HepG2 (cell line): ENCODE measurements around the gene FMNL2. TPM values are rescaled to one million over a fixed set of nuclear protein-coding genes. Genes with fewer than 3 reads are reported as not detected.

Experiments used
- ATAC-seq: fragments of 200-7000 bp; cut with Tn5 transposase; 3 replicates; pipeline ENCODE4 v1.9.1; 2020; ENCODE audit warnings: mild to moderate bottlenecking, moderate library complexity
- BruUV-seq: library from RNA; stranded (reverse); fragments of 400-500 nt; replicated peaks from 2 replicates; lab custom pipeline; 2021; lab: Mats Ljungman, UMichigan
- CTCF ChIA-PET: fragments of 300-600 bp; formaldehyde crosslinking; extraction: SDS; loops from one replicate; lab custom pipeline; 2021; ENCODE audit warnings: low total read pairs, inconsistent platforms, low intra/inter-chr PET ratio; lab: Yijun Ruan, JAX
- POLR2A ChIA-PET: fragments of 350-600 bp; sonication (Branson Sonifier 250); formaldehyde crosslinking; loops from one replicate; lab custom pipeline; 2020; ENCODE audit warnings: antibody characterized with exemption, inconsistent platforms; lab: Yijun Ruan, JAX
- DNase-seq: peaks from one replicate; pipeline ENCODE4 v3.0.0-alpha.2; 2015; ENCODE audit warnings: low spot score
- FAIRE-seq: peaks from 3 replicates; lab custom pipeline; 2011; peaks lifted over from hg19 to GRCh38; lab: Jason Lieb, UNC
- H2AFZ ChIP-seq: one replicate; pipeline ENCODE4 v1.6.1; 2011; ENCODE audit warnings: low read length, inconsistent platforms
- H3K27ac ChIP-seq: fragments of 300-600 bp; 3 replicates; pipeline ENCODE4 v1.8.0; 2011; ENCODE audit warnings: mixed run types, mild to moderate bottlenecking, mixed read lengths, low read length, inconsistent platforms; ENCODE audit not compliant: insufficient read depth; ENCODE audit errors: extremely low read length
- H3K27me3 ChIP-seq, 2 experiments: fragments of 200-600 bp in 1 of 2; 2 replicates in 1 of 2; 3 replicates in 1 of 2; pipeline versions ENCODE4 v1.6.0 to v1.8.0; 2011; ENCODE audit warnings: low read length in 2 of 2, mild to moderate bottlenecking in 2 of 2, moderate library complexity in 2 of 2, inconsistent platforms in 1 of 2; ENCODE audit not compliant: insufficient read depth in 2 of 2, control insufficient read depth in 1 of 2
- H3K36me3 ChIP-seq, 2 experiments: fragments of 200-600 bp in 1 of 2; replicated peaks in 1 of 2; 2 replicates in 1 of 2; 3 replicates in 1 of 2; pipeline versions ENCODE4 v1.5.1 to v1.8.0; 2011; ENCODE audit warnings: low read length in 2 of 2, inconsistent platforms in 1 of 2; ENCODE audit not compliant: insufficient read depth in 2 of 2, control insufficient read depth in 1 of 2
- H3K4me1 ChIP-seq: 2 replicates; pipeline ENCODE4 v1.5.1; 2012; ENCODE audit warnings: low read length, inconsistent platforms; ENCODE audit not compliant: insufficient read depth
- H3K4me2 ChIP-seq: 2 replicates; pipeline ENCODE4 v1.6.0; 2011; ENCODE audit warnings: low read depth, low read length, inconsistent platforms
- H3K4me3 ChIP-seq, 3 experiments: fragments of 200-600 bp in 1 of 3; sonication (generic), shearing (Covaris generic) in 1 of 3; replicated peaks in 1 of 3; 2 replicates each; pipeline ENCODE4 v1.5.1; 2011 to 2016; ENCODE audit warnings: low read length in 3 of 3, inconsistent platforms in 2 of 3, low read depth in 2 of 3, mild to moderate bottlenecking in 2 of 3, control low read depth in 1 of 3, mixed read lengths in 1 of 3; ENCODE audit not compliant: insufficient read depth in 1 of 3
- H3K79me2 ChIP-seq: one replicate; pipeline ENCODE4 v1.6.1; 2011; ENCODE audit warnings: low read length, inconsistent platforms; ENCODE audit not compliant: insufficient read depth
- H3K9ac ChIP-seq: 2 replicates; pipeline ENCODE4 v1.6.0; 2011; ENCODE audit warnings: mild to moderate bottlenecking, low read depth, low read length, inconsistent platforms; ENCODE audit not compliant: insufficient read depth
- H3K9me3 ChIP-seq: 2 replicates; pipeline ENCODE4 v1.5.1; 2012; ENCODE audit warnings: mild to moderate bottlenecking, low read length
- H4K20me1 ChIP-seq: 2 replicates; pipeline ENCODE4 v1.6.0; 2011; ENCODE audit warnings: inconsistent platforms, mild to moderate bottlenecking, low read length, moderate library complexity; ENCODE audit not compliant: insufficient read depth
- DZIP1 ChIP-seq: sonication (generic); formaldehyde crosslinking; IDR thresholded peaks from 2 replicates; pipeline ENCODE4 v1.5.0; 2020; ENCODE audit warnings: mild to moderate bottlenecking, missing genetic modification reagents
- GRHL1 ChIP-seq: sonication (generic); formaldehyde crosslinking; conservative IDR thresholded peaks from 2 replicates; pipeline ENCODE4 v1.8.0; 2022; ENCODE audit warnings: missing genetic modification reagents
- HINFP ChIP-seq: sonication (generic); formaldehyde crosslinking; IDR thresholded peaks from 2 replicates; pipeline ENCODE4 v1.4.0; 2020; ENCODE audit warnings: low read depth, mild to moderate bottlenecking, missing genetic modification reagents
- NR1H2 ChIP-seq: sonication (generic); formaldehyde crosslinking; IDR thresholded peaks from 2 replicates; pipeline ENCODE4 v1.8.1; 2022; ENCODE audit warnings: low read depth, missing genetic modification reagents, borderline replicate concordance
- POLR2AphosphoS5 ChIP-seq: IDR thresholded peaks from 2 replicates; pipeline ENCODE4 v1.6.1; 2012; ENCODE audit warnings: low read depth, low read length
- RBM22 ChIP-seq: fragments of 200-400 bp; formaldehyde crosslinking; optimal IDR thresholded peaks from 2 replicates; pipeline ENCODE3; 2017; ENCODE audit warnings: mild to moderate bottlenecking, low read length, moderate library complexity
- RELA ChIP-seq: sonication (generic); formaldehyde crosslinking; IDR thresholded peaks from 2 replicates; pipeline ENCODE4 v1.4.0; 2020; ENCODE audit warnings: missing genetic modification reagents
- ZNF639 ChIP-seq: conservative IDR thresholded peaks from 2 replicates; pipeline ENCODE4 v1.6.1; 2018; ENCODE audit warnings: missing genetic modification reagents
- ZNF816 ChIP-seq: sonication (generic); formaldehyde crosslinking; IDR thresholded peaks from 2 replicates; pipeline ENCODE4 v1.8.0; 2022; ENCODE audit warnings: missing genetic modification reagents, mild to moderate bottlenecking, borderline replicate concordance
- ZXDC ChIP-seq: sonication (generic); formaldehyde crosslinking; IDR thresholded peaks from 2 replicates; pipeline ENCODE4 v1.5.0; 2020; ENCODE audit warnings: mild to moderate bottlenecking, missing genetic modification reagents
- WGBS: methylation state at CpG from one replicate; pipeline ENCODE4 v1.1.6; 2017; ENCODE audit warnings: low lambda C conversion rate; 5-methylcytosine and 5-hydroxymethylcytosine counted together
- in situ Hi-C: cut with HindIII; loops from 2 replicates; pipeline ENCODE4 v1.10.0; 2017; ENCODE audit warnings: low pct_unique_long_range_greater_than_20kb; ENCODE audit not compliant: extremely low pct_ligation_motif_present
- intact Hi-C: fragments of 100-400 bp; cut with micrococcal nuclease; formaldehyde crosslinking; loops from one replicate; pipeline ENCODE4 v1.10.0; 2022; ENCODE audit not compliant: unreplicated experiment
- polyA plus RNA-seq, 8 experiments: library from polyadenylated mRNA; depleted of rRNA in 3 of 8; stranded (reverse) in 7 of 8; unstranded in 1 of 8; fragments of >200 nt; fragmentation: Illumina TruSeq in 4 of 8; extraction: Trizol in 4 of 8; gene quantifications; 2 replicates each; pipeline versions ENCODE4 v1.2.1 to v1.2.3, GENCODE V29; 2011 to 2016; ENCODE audit warnings: low read depth in 4 of 8, missing spikeins in 1 of 8, mixed read lengths in 1 of 8; ENCODE audit not compliant: insufficient read depth in 1 of 8
- total RNA-seq, 5 experiments: library from RNA; depleted of rRNA; stranded (reverse); fragments of >200 nt; fragmentation: Illumina TruSeq; extraction: Trizol; gene quantifications; 2 replicates each; pipeline ENCODE4 v1.2.3, GENCODE V29; 2016; ENCODE audit warnings: low read depth in 1 of 5

FMNL2 gene
- total and polyA plus RNA-seq, 2 of the 13 experiments (the other 11 are each of a cell fraction or from before 2014, with no cell fraction given), result 66.5 to 67.7 TPM

GRCh38 chr2:152664725-152665124, 329.8 kb downstream of the FMNL2 start:
- BruUV-seq, result no TSS peak
- POLR2A ChIA-PET, result no interaction called here
- no peaks in the 10 kb centered on the region for H4K20me1 ChIP-seq
- in situ Hi-C loops, result loop anchor here (25.0 kb wide), 1 partner anchor 1202 kb away; no protein-coding TSS in a partner anchor
- DNase-seq, result no peak
- no peaks in the 10 kb centered on the region for H3K9me3 ChIP-seq
- TF ChIP-seq NR1H2 (CRISPR knock-in tag) (no peak), GRHL1 (CRISPR knock-in tag) (no peak), ZXDC (CRISPR knock-in tag) (no peak), DZIP1 (CRISPR knock-in tag) (no peak), RELA (CRISPR knock-in tag) (no peak), ZNF639 (CRISPR knock-in tag) (no peak), ZNF816 (no peak), HINFP (no peak), RBM22 (peak; percentile 91), POLR2AphosphoS5 (0 out of 2 replicates have a peak, but pooled peaks have one; percentile 29)
- TF ChIP-seq, all 625 proteins: peak for 2
- intact Hi-C loops, result no loop called here
- Histone ChIP-seq H3K79me2 (no peaks in the 10 kb centered on the region), H2AFZ (no peak overlapping the region), H3K4me2 (no peak overlapping the region), H3K9ac (no peak overlapping the region), H3K27ac (no peak overlapping the region), H3K4me3 (no peak overlapping the region), H3K4me1 (peaks cover 12% of the 10 kb centered on the region; the same call in 1 of the 2 replicates), H3K36me3 (peaks cover 13 to 91% of the 10 kb centered on the region in 2 experiments), H3K27me3 (no peaks in the 10 kb centered on the region)
- FAIRE-seq (no peak), ATAC-seq (no peak; the same call in 2 of the 3 replicates)
- CTCF ChIA-PET, result no interaction called here
- 97% methylated on average over 7 of the region's 7 CpGs for WGBS
